Body of pancreas (tissue), 4 donors: ENCODE data around the gene GAB1. TPM values are rescaled to one million over a fixed set of nuclear protein-coding genes. Genes with fewer than 3 reads are reported as not detected.

Source experiments
- ATAC-seq: fragments of 150-250 bp; one replicate; pipeline ENCODE4 v1.9.1; 2016
- DNase-seq, 4 donors: peaks; one replicate each; pipeline ENCODE4 v3.0.0-alpha.2; 2019
- H3K27ac ChIP-seq, 4 donors: fragments of 200-600 bp; sonication (generic); 1 replicate in 3 of 4; 2 replicates in 1 of 4; pipeline versions ENCODE4 v1.5.1 to v1.6.1; 2016 to 2019; ENCODE audit warnings: mild to moderate bottlenecking in 1 of 4, mixed read lengths in 1 of 4, moderate library complexity in 1 of 4
- H3K27me3 ChIP-seq, 2 donors: fragments of 200-600 bp; sonication (generic); one replicate each; pipeline ENCODE4 v1.6.0; 2016; ENCODE audit warnings: mild to moderate bottlenecking in 1 of 2
- H3K36me3 ChIP-seq, 2 donors: fragments of 200-600 bp; sonication (generic); replicated peaks in 1 of 2; 2 replicates each; pipeline ENCODE4 v1.5.1; 2016; ENCODE audit warnings: low read depth in 2 of 2; ENCODE audit not compliant: insufficient read depth in 1 of 2
- H3K4me1 ChIP-seq: fragments of 200-600 bp; sonication (generic); one replicate; pipeline ENCODE4 v1.6.0; 2016
- H3K4me3 ChIP-seq, 2 donors: fragments of 200-600 bp; sonication (generic); 1 replicate in 1 of 2; 2 replicates in 1 of 2; pipeline ENCODE4 v1.5.1; 2016 to 2019
- H3K9me3 ChIP-seq, 3 donors: fragments of 200-600 bp; sonication (generic); 1 replicate in 2 of 3; 2 replicates in 1 of 3; pipeline ENCODE4 v1.5.1; 2016
- CTCF ChIP-seq, 7 experiments: fragments of 450-650 bp in 4 of 7; fragments of 200-600 bp in 3 of 7; sonication (generic) in 3 of 7; IDR thresholded peaks; one replicate each; pipeline ENCODE4 v1.5.1; 2016 to 2019; ENCODE audit warnings: antibody characterized with exemption in 7 of 7
- POLR2A ChIP-seq, 3 donors: fragments of 450-650 bp; IDR thresholded peaks; one replicate each; pipeline ENCODE4 v1.6.1; 2016; ENCODE audit warnings: antibody characterized with exemption in 3 of 3, mild to moderate bottlenecking in 2 of 3
- WGBS, 2 donors: methylation state at CpG; one replicate each; pipeline ENCODE4 v1.1.5; 2017; 5-methylcytosine and 5-hydroxymethylcytosine counted together
- intact Hi-C: fragments of 100-400 bp; cut with DNase I; formaldehyde crosslinking; loops from one replicate; pipeline ENCODE4 v1.15.1; 2023
- total RNA-seq, 2 donors: library from RNA; depleted of rRNA; stranded (reverse); fragments of >200 nt; gene quantifications; one replicate each; pipeline ENCODE4 v1.1.0, GENCODE V29; 2016

Gene GAB1
- total RNA-seq, 2 donors from 2014 or later = 13.0 to 26.0 TPM

GRCh38 chr4:143486314-143486713, 149.6 kb downstream of the GAB1 start:
- 68 to 79% methylated on average over 1 of the region's 1 CpG for WGBS, 2 donors
- TF ChIP-seq POLR2A (IDR thresholded peaks at IDR 0.05) = no peak
- no peak for TF ChIP-seq CTCF (IDR thresholded peaks at IDR 0.05)
- Histone ChIP-seq H3K4me1 (no peaks in the 10 kb centered on the region), H3K4me3 (no peak overlapping the region), H3K36me3 (no peaks in the 10 kb centered on the region), H3K27me3 (no peaks in the 10 kb centered on the region), H3K27ac (no peak overlapping the region), H3K9me3 (no peaks in the 10 kb centered on the region)
- DNase-seq (no peak), ATAC-seq (no peak)
- intact Hi-C loops = no loop called here

GRCh38 chr4:143488687-143489086, 152.0 kb downstream of the GAB1 start:
- TF ChIP-seq POLR2A (IDR thresholded peaks at IDR 0.05) = no peak
- TF ChIP-seq CTCF (IDR thresholded peaks at IDR 0.05) = no peak
- DNase-seq (no peak), ATAC-seq (no peak)
- Histone ChIP-seq H3K9me3 (no peaks in the 10 kb centered on the region), H3K4me3 (no peak overlapping the region), H3K4me1 (no peaks in the 10 kb centered on the region), H3K27me3 (no peaks in the 10 kb centered on the region), H3K27ac (no peak overlapping the region), H3K36me3 (no peaks in the 10 kb centered on the region)
- intact Hi-C loops = no loop called here
- 96 to 100% methylated on average over 3 of the region's 3 CpGs for WGBS, 2 donors

GRCh38 chr4:143489106-143489505, 152.4 kb downstream of the GAB1 start:
- Histone ChIP-seq H3K27me3 (no peaks in the 10 kb centered on the region), H3K36me3 (no peaks in the 10 kb centered on the region), H3K4me1 (no peaks in the 10 kb centered on the region), H3K9me3 (no peaks in the 10 kb centered on the region), H3K27ac (no peak overlapping the region), H3K4me3 (no peak overlapping the region)
- 87 to 100% methylated on average over 2 of the region's 2 CpGs for WGBS, 2 donors
- DNase-seq (peak in 1 of 4 donors; percentile 14), ATAC-seq (no peak)
- intact Hi-C loops = no loop called here
- TF ChIP-seq CTCF (IDR thresholded peaks at IDR 0.05) (no peak), POLR2A (IDR thresholded peaks at IDR 0.05) (no peak)

GRCh38 chr4:143498021-143498420, 161.3 kb downstream of the GAB1 start:
- Histone ChIP-seq H3K36me3 (no peaks in the 10 kb centered on the region), H3K4me3 (no peak overlapping the region), H3K9me3 (no peaks in the 10 kb centered on the region), H3K4me1 (no peaks in the 10 kb centered on the region), H3K27me3 (no peaks in the 10 kb centered on the region), H3K27ac (no peak overlapping the region)
- TF ChIP-seq CTCF (IDR thresholded peaks at IDR 0.05) (no peak), POLR2A (IDR thresholded peaks at IDR 0.05) (no peak)
- DNase-seq (no peak), ATAC-seq (no peak)
- intact Hi-C loops = no loop called here
- 70 to 71% methylated on average over 8 of the region's 8 CpGs for WGBS, 2 donors

GRCh38 chr4:143502231-143502630, 165.6 kb downstream of the GAB1 start:
- no peaks in the 10 kb centered on the region for H3K36me3 ChIP-seq
- ATAC-seq (no peak), DNase-seq (no peak)
- no peak for TF ChIP-seq CTCF (IDR thresholded peaks at IDR 0.05)
- no peak for TF ChIP-seq POLR2A (IDR thresholded peaks at IDR 0.05)
- no peak overlapping the region for H3K4me3 ChIP-seq
- no peaks in the 10 kb centered on the region for H3K27me3 ChIP-seq
- H3K27ac ChIP-seq = no peak overlapping the region
- H3K9me3 ChIP-seq = no peaks in the 10 kb centered on the region
- 72 to 91% methylated on average over 1 of the region's 1 CpG for WGBS, 2 donors
- no peaks in the 10 kb centered on the region for H3K4me1 ChIP-seq
- intact Hi-C loops = no loop called here
